Ovary (tissue), 9 donors: ENCODE data around the gene TEX51. TPM values are rescaled to one million over a fixed set of nuclear protein-coding genes. Genes with fewer than 3 reads are reported as not detected.

Experiments
- DNase-seq, 5 donors: peaks; one replicate each; pipeline ENCODE4 v3.0.0-alpha.2; 2019 to 2020
- H3K27ac ChIP-seq, 2 donors: fragments of 200-600 bp; one replicate each; pipeline versions ENCODE4 v1.5.1 to v1.8.0; 2019 to 2022
- H3K27me3 ChIP-seq: fragments of 200-600 bp; one replicate; pipeline ENCODE4 v1.8.0; 2022
- H3K36me3 ChIP-seq: fragments of 200-600 bp; sonication (generic); one replicate; pipeline ENCODE4 v1.5.1; 2019
- H3K4me1 ChIP-seq: one replicate; pipeline ENCODE4 v1.8.1; 2013; ENCODE audit warnings: mild to moderate bottlenecking, moderate library complexity; ENCODE audit not compliant: insufficient read depth
- H3K4me3 ChIP-seq: fragments of 200-600 bp; sonication (generic); one replicate; pipeline ENCODE4 v1.5.1; 2017
- H3K9me3 ChIP-seq, 2 donors: fragments of 200-600 bp in 1 of 2; sonication (generic) in 1 of 2; one replicate each; pipeline versions ENCODE4 v1.5.1 to v1.8.1; 2013 to 2019; ENCODE audit warnings: mild to moderate bottlenecking in 1 of 2, moderate library complexity in 1 of 2
- CTCF ChIP-seq, 3 donors: fragments of 450-650 bp in 2 of 3; fragments of 200-600 bp in 1 of 3; IDR thresholded peaks; one replicate each; pipeline versions ENCODE4 v1.5.1 to v1.8.0; 2016 to 2022; ENCODE audit warnings: antibody characterized with exemption in 3 of 3, mild to moderate bottlenecking in 1 of 3
- EP300 ChIP-seq: sonication (generic); formaldehyde crosslinking; IDR thresholded peaks from one replicate; pipeline ENCODE4 v1.6.1; 2017; ENCODE audit warnings: antibody characterized with exemption
- POLR2A ChIP-seq: fragments of 450-650 bp; IDR thresholded peaks from one replicate; pipeline ENCODE4 v1.6.1; 2017; ENCODE audit warnings: antibody characterized with exemption, mild to moderate bottlenecking, moderate library complexity
- WGBS, 3 donors: extraction: QIAGEN DNeasy Blood & Tissue Kit in 1 of 3; methylation state at CpG; one replicate each; pipeline versions ENCODE4 v1.1.5 to v1.1.7; 2013 to 2017; 5-methylcytosine and 5-hydroxymethylcytosine counted together
- intact Hi-C, 4 donors: fragments of 100-400 bp; cut with DNase I; formaldehyde crosslinking; loops; one replicate each; pipeline versions ENCODE4 v1.11.0 to v1.15.1; 2022 to 2023
- polyA plus RNA-seq, 2 donors: library from polyadenylated mRNA; stranded (reverse); fragments of 200-250 nt in 1 of 2; fragments of 350-450 nt in 1 of 2; fragmentation: Illumina TruSeq in 1 of 2; extraction: RNeasy Lipid Tissue Mini Kit (QIAGEN cat#74804) in 1 of 2; gene quantifications; one replicate each; pipeline ENCODE4 v1.2.3, GENCODE V29; 2013 to 2014
- total RNA-seq, 7 donors: library from RNA; depleted of rRNA in 2 of 7; stranded (reverse); fragments of >200 nt in 2 of 7; fragmentation: NEBNext Ultra II Directional in 3 of 7; extraction: Animal tissue kit (Norgen Biotek cat#: 25700) in 3 of 7; gene quantifications; one replicate each; pipeline versions ENCODE4 v1.1.0 to v1.2.4, GENCODE V29; 2016 to 2023
- donor health status: DM: no; HTN: no; CAD: no; lungs with moderate emphysema.
- donor health status: DM: no; HTN: no; CAD: no.
- donor health status: Bipolar disorder and iron deficiency.
- donor health status: DM: yes; HTN: yes; CAD: no.
- donor health status: DM: no; HTN: no; CAD: no.
- donor health status: DM: yes; HTN: yes; CAD: no.

Gene TEX51
- total and polyA plus RNA-seq, 9 donors = not detected

- Histone ChIP-seq H3K27ac (no peak overlapping the region), H3K4me3 (no peak overlapping the region), H3K9me3 (no peaks in the 10 kb centered on the region), H3K27me3 (no peaks in the 10 kb centered on the region), H3K36me3 (no peaks in the 10 kb centered on the region), H3K4me1 (peaks cover 4% of the 10 kb centered on the region)
- TF ChIP-seq EP300 (no peak), CTCF (IDR thresholded peaks at IDR 0.05) (no peak), POLR2A (no peak)
- WGBS, 3 donors = 94 to 97% (median 96%) methylated on average over 6 of the region's 6 CpGs
- DNase-seq = no peak
- intact Hi-C loops = no loop called here
These were observed 15.0 kb upstream of the TEX51 start for GRCh38 chr2:126883666-126884040.

- Histone ChIP-seq H3K36me3 (no peaks in the 10 kb centered on the region), H3K27ac (no peak overlapping the region), H3K9me3 (no peaks in the 10 kb centered on the region), H3K4me1 (peaks cover 4% of the 10 kb centered on the region), H3K4me3 (no peak overlapping the region), H3K27me3 (no peaks in the 10 kb centered on the region)
- intact Hi-C loops = no loop called here
- TF ChIP-seq CTCF (IDR thresholded peaks at IDR 0.05) = no peak
- no peak for TF ChIP-seq POLR2A
- TF ChIP-seq EP300 = no peak
- 69 to 74% (median 72%) methylated on average over 20 to 21 of the region's 21 CpGs for WGBS, 3 donors
- DNase-seq = no peak
These were observed 13.6 kb upstream of the TEX51 start for GRCh38 chr2:126884861-126885750.

GRCh38 chr2:126885751-126886210, 12.9 kb upstream of the TEX51 start:
- H3K9me3 ChIP-seq = no peaks in the 10 kb centered on the region
- H3K27ac ChIP-seq = no peak overlapping the region
- intact Hi-C loops = no loop called here
- DNase-seq = peak; percentile 64 to 86 (median 77)
- no peaks in the 10 kb centered on the region for H3K27me3 ChIP-seq
- H3K4me3 ChIP-seq = peak overlapping the region; percentile 38
- TF ChIP-seq CTCF (IDR thresholded peaks at IDR 0.05) = no peak
- TF ChIP-seq POLR2A = no peak
- no peak for TF ChIP-seq EP300
- H3K4me1 ChIP-seq = peaks cover 4% of the 10 kb centered on the region
- H3K36me3 ChIP-seq = no peaks in the 10 kb centered on the region
- WGBS, 3 donors = 4 to 6% (median 6%) methylated on average over 13 to 18 of the region's 18 CpGs

GRCh38 chr2:126886211-126886915, 12.3 kb upstream of the TEX51 start:
- Histone ChIP-seq H3K27me3 (no peaks in the 10 kb centered on the region), H3K27ac (no peak overlapping the region), H3K4me3 (peak overlapping the region; percentile 38), H3K9me3 (no peaks in the 10 kb centered on the region), H3K36me3 (no peaks in the 10 kb centered on the region), H3K4me1 (peaks cover 4% of the 10 kb centered on the region)
- intact Hi-C loops = no loop called here
- TF ChIP-seq EP300 = no peak
- TF ChIP-seq CTCF (IDR thresholded peaks at IDR 0.05) = peak; percentile 18 to 43 (median 22)
- DNase-seq = peak; percentile 63 to 87 (median 74)
- WGBS, 3 donors = 1 to 3% (median 3%) methylated on average over 40 of the region's 40 CpGs
